MM.1S (cell line): ENCODE results near the gene NDEL1.

Experiments used
- DNase-seq: peaks from one replicate; pipeline ENCODE4 v3.0.0-alpha.2; 2015
- H2AFZ ChIP-seq: fragments of 300-600 bp; sonication (generic); 2 replicates; pipeline ENCODE4 v1.6.0; 2016; ENCODE audit warnings: antibody characterized with exemption, low read length
- H3F3A ChIP-seq: fragments of 300-600 bp; sonication (generic); 2 replicates; pipeline ENCODE4 v1.6.1; 2016; ENCODE audit warnings: mild to moderate bottlenecking, antibody characterized with exemption, low read length, moderate library complexity, mixed read lengths; ENCODE audit not compliant: insufficient read depth
- H3K27ac ChIP-seq: fragments of 300-600 bp; sonication (generic); 2 replicates; pipeline ENCODE4 v1.5.1; 2016; ENCODE audit warnings: mild to moderate bottlenecking, low read length
- H3K27me3 ChIP-seq: fragments of 300-600 bp; sonication (generic); replicated peaks from 2 replicates; pipeline ENCODE4 v1.6.0; 2016; ENCODE audit warnings: low read length; ENCODE audit not compliant: insufficient read depth
- H3K36me3 ChIP-seq: fragments of 300-600 bp; sonication (generic); replicated peaks from 2 replicates; pipeline ENCODE4 v1.6.1; 2016; ENCODE audit warnings: mild to moderate bottlenecking, low read length, mixed read lengths; ENCODE audit not compliant: insufficient read depth
- H3K4me1 ChIP-seq: fragments of 300-600 bp; sonication (generic); 2 replicates; pipeline ENCODE4 v1.6.1; 2016; ENCODE audit warnings: low read length, mixed read lengths
- H3K4me2 ChIP-seq: fragments of 300-600 bp; sonication (generic); 2 replicates; pipeline ENCODE4 v1.6.0; 2016; ENCODE audit warnings: low read depth, low read length
- H3K4me3 ChIP-seq: fragments of 300-600 bp; sonication (generic); 2 replicates; pipeline ENCODE4 v1.5.1; 2016; ENCODE audit warnings: low read length, mixed read lengths
- H3K79me2 ChIP-seq: fragments of 300-600 bp; sonication (generic); 2 replicates; pipeline ENCODE4 v1.6.1; 2016; ENCODE audit warnings: mixed run types, low read length, mixed read lengths
- H3K9ac ChIP-seq: fragments of 300-600 bp; sonication (generic); 2 replicates; pipeline ENCODE4 v1.6.1; 2016; ENCODE audit warnings: low read length, mixed read lengths
- H3K9me2 ChIP-seq: fragments of 300-600 bp; sonication (generic); replicated peaks from 2 replicates; pipeline ENCODE4 v1.6.1; 2016; ENCODE audit warnings: mild to moderate bottlenecking, low read length, mixed read lengths; ENCODE audit not compliant: insufficient read depth
- H3K9me3 ChIP-seq: fragments of 300-600 bp; sonication (generic); replicated peaks from 2 replicates; pipeline ENCODE4 v1.6.1; 2016; ENCODE audit warnings: mild to moderate bottlenecking, low read length, mixed read lengths; ENCODE audit not compliant: insufficient read depth
- H4K20me1 ChIP-seq: fragments of 300-600 bp; sonication (generic); 2 replicates; pipeline ENCODE4 v1.6.1; 2016; ENCODE audit warnings: mild to moderate bottlenecking, low read length, moderate library complexity, mixed read lengths; ENCODE audit not compliant: insufficient read depth
- CTCF ChIP-seq: fragments of 300-600 bp; sonication (generic); IDR thresholded peaks from 2 replicates; pipeline ENCODE4 v1.5.1; 2016; ENCODE audit warnings: antibody characterized with exemption, low read length, mixed read lengths
- EZH2 ChIP-seq: fragments of 300-600 bp; sonication (generic); optimal IDR thresholded peaks from 2 replicates; pipeline ENCODE3; 2017; ENCODE audit warnings: low read depth, mild to moderate bottlenecking, antibody characterized with exemption, low read length, mixed read lengths
- EZH2phosphoT487 ChIP-seq: fragments of 300-600 bp; sonication (generic); IDR thresholded peaks from 2 replicates; pipeline ENCODE4 v1.6.1; 2018; ENCODE audit warnings: antibody characterized with exemption, low read length

Gene NDEL1

GRCh38 chr17:8479431-8479947 lies 43.8 kb downstream of the NDEL1 start:
- Histone ChIP-seq H3K4me3 (no peak overlapping the region), H4K20me1 (no peaks in the 10 kb centered on the region), H3K9ac (no peak overlapping the region), H3K9me2 (no peaks in the 10 kb centered on the region), H3K4me1 (no peaks in the 10 kb centered on the region), H3K79me2 (no peaks in the 10 kb centered on the region; the same call in 1 of the 2 replicates), H3K36me3 (peaks cover 17% of the 10 kb centered on the region), H3K27ac (no peak overlapping the region), H3F3A (no peaks in the 10 kb centered on the region), H3K27me3 (no peaks in the 10 kb centered on the region), H3K4me2 (no peak overlapping the region), H2AFZ (no peak overlapping the region), H3K9me3 (no peaks in the 10 kb centered on the region)
- DNase-seq, result no peak
- TF ChIP-seq EZH2 (no peak), CTCF (no peak), EZH2phosphoT487 (no peak)

- no peak for DNase-seq
- peaks cover 12% of the 10 kb centered on the region for H3K36me3 ChIP-seq
- H3K4me3 ChIP-seq, result no peak overlapping the region
- H2AFZ ChIP-seq, result no peak overlapping the region
- H3K9ac ChIP-seq, result no peak overlapping the region
- no peaks in the 10 kb centered on the region for H3K9me2 ChIP-seq
- H4K20me1 ChIP-seq, result no peaks in the 10 kb centered on the region
- H3K4me1 ChIP-seq, result no peaks in the 10 kb centered on the region
- TF ChIP-seq CTCF, result no peak
- TF ChIP-seq EZH2phosphoT487, result no peak
- no peak for TF ChIP-seq EZH2
- H3F3A ChIP-seq, result no peaks in the 10 kb centered on the region
- H3K9me3 ChIP-seq, result no peaks in the 10 kb centered on the region
- no peak overlapping the region for H3K27ac ChIP-seq
- H3K27me3 ChIP-seq, result no peaks in the 10 kb centered on the region
- H3K4me2 ChIP-seq, result no peak overlapping the region
- no peaks in the 10 kb centered on the region for H3K79me2 ChIP-seq
Measured at GRCh38 chr17:8480011-8480976, 44.6 kb downstream of the NDEL1 start.

- DNase-seq, result no peak
- H3K27me3 ChIP-seq, result no peaks in the 10 kb centered on the region
- peaks cover 8% of the 10 kb centered on the region for H3K36me3 ChIP-seq
Measured at GRCh38 chr17:8481089-8481488, 45.4 kb downstream of the NDEL1 start.

More at GRCh38 chr17:8481089-8481488, 45.4 kb downstream of the NDEL1 start:
- H3K9me2 ChIP-seq, result no peaks in the 10 kb centered on the region
- H3K4me3 ChIP-seq, result no peak overlapping the region
- no peaks in the 10 kb centered on the region for H3F3A ChIP-seq
- no peaks in the 10 kb centered on the region for H3K79me2 ChIP-seq
- no peaks in the 10 kb centered on the region for H3K4me1 ChIP-seq
- H3K4me2 ChIP-seq, result no peak overlapping the region
- no peak overlapping the region for H2AFZ ChIP-seq
- H3K9ac ChIP-seq, result no peak overlapping the region
- H3K9me3 ChIP-seq, result no peaks in the 10 kb centered on the region
- no peak overlapping the region for H3K27ac ChIP-seq
- no peaks in the 10 kb centered on the region for H4K20me1 ChIP-seq
- TF ChIP-seq EZH2 (no peak), CTCF (no peak), EZH2phosphoT487 (no peak)
